ENCODE data around the gene ZBTB39.
"Not testable (repeated sequence)": the region's sequence is repeated elsewhere in the genome, so short reads cannot be mapped to it uniquely, and the experiment has no call there.

Gene ZBTB39

GRCh38 chr12:56999456-56999855 lies 6.9 kb downstream of the ZBTB39 start:
- DNase-seq = no peak

- DNase-seq = no peak
Measured at GRCh38 chr12:56998981-56999380, 7.4 kb downstream of the ZBTB39 start.

- DNase-seq = no peak
Measured at GRCh38 chr12:56998316-56998715, 8.0 kb downstream of the ZBTB39 start.

GRCh38 chr12:56996793-56997545 lies 9.4 kb downstream of the ZBTB39 start:
- no peak for DNase-seq

GRCh38 chr12:56995930-56996496 lies 10.3 kb downstream of the ZBTB39 start:
- no peak for DNase-seq

GRCh38 chr12:56995201-56995929 lies 11.0 kb downstream of the ZBTB39 start:
- DNase-seq = no peak

- no peak for DNase-seq
Measured at GRCh38 chr12:56994231-56994746, 12.1 kb downstream of the ZBTB39 start.

GRCh38 chr12:56993346-56993745 lies 13.0 kb downstream of the ZBTB39 start:
- no peak for DNase-seq

- no peak for DNase-seq
Measured at GRCh38 chr12:56991319-56992246, 14.8 kb downstream of the ZBTB39 start.

GRCh38 chr12:56990648-56991318 lies 15.6 kb downstream of the ZBTB39 start:
- no peak for DNase-seq

- no peak for DNase-seq
Measured at GRCh38 chr12:56989861-56990610, 16.3 kb downstream of the ZBTB39 start.

GRCh38 chr12:56988207-56988739 lies 18.1 kb downstream of the ZBTB39 start:
- DNase-seq = no peak

GRCh38 chr12:56987551-56988053 lies 18.7 kb downstream of the ZBTB39 start:
- DNase-seq = peak; percentile 62

- DNase-seq = no peak
Measured at GRCh38 chr12:56987011-56987410, 19.3 kb downstream of the ZBTB39 start.

- DNase-seq = not testable (repeated sequence)
Measured at GRCh38 chr12:56985714-56986113, 20.6 kb downstream of the ZBTB39 start.

GRCh38 chr12:56983386-56983785 lies 23.0 kb downstream of the ZBTB39 start:
- DNase-seq = no peak

GRCh38 chr12:56982578-56983236 lies 23.6 kb downstream of the ZBTB39 start:
- DNase-seq = not testable (repeated sequence)

GRCh38 chr12:56980941-56981530 lies 25.3 kb downstream of the ZBTB39 start:
- DNase-seq = no peak

GRCh38 chr12:56980268-56980667 lies 26.1 kb downstream of the ZBTB39 start:
- no peak for DNase-seq

- no peak for DNase-seq
Measured at GRCh38 chr12:56979628-56980027, 26.7 kb downstream of the ZBTB39 start.

Measured in CD4-positive, alpha-beta T cell treated with Interferon gamma for 1 hour (primary cell).